K562 (cell line): Measurements from ENCODE around the gene RALGPS1.

Source experiments
- CCNT2 ChIP-seq: IDR thresholded peaks from 2 replicates; pipeline ENCODE4 v1.6.1; 2011; ENCODE audit warnings: borderline replicate concordance, low read depth, mild to moderate bottlenecking, moderate library complexity, mixed read lengths, low read length; ENCODE audit not compliant: insufficient read length; ENCODE audit errors: extremely low read depth
- CTCF ChIP-seq, 3 experiments: IDR thresholded peaks in 2 of 3; conservative IDR thresholded peaks in 1 of 3; 2 replicates each; pipeline ENCODE4 v1.5.1; 2011 to 2012; ENCODE audit warnings: low read length in 3 of 3, mild to moderate bottlenecking in 3 of 3, control low read depth in 2 of 3, improper control_type of control experiment in 1 of 3, inconsistent platforms in 1 of 3, low read depth in 1 of 3, mixed read lengths in 1 of 3, moderate library complexity in 1 of 3; ENCODE audit not compliant: insufficient read depth in 2 of 3
- EP300 ChIP-seq: IDR thresholded peaks from 2 replicates; pipeline ENCODE4 v1.6.1; 2012; ENCODE audit warnings: low read length, improper control_type of control experiment
- GATAD2A ChIP-seq: fragments of 450-650 bp; IDR thresholded peaks from 2 replicates; pipeline ENCODE4 v1.6.1; 2017
- KAT7 ChIP-seq: sonication (generic); formaldehyde crosslinking; IDR thresholded peaks from 2 replicates; pipeline ENCODE4 v1.8.0; 2022; ENCODE audit warnings: missing genetic modification reagents, mild to moderate bottlenecking, borderline replicate concordance
- MYBL2 ChIP-seq, 2 experiments: fragments of 450-650 bp in 1 of 2; sonication (generic) in 1 of 2; formaldehyde crosslinking in 1 of 2; IDR thresholded peaks; 2 replicates each; pipeline versions ENCODE4 v1.6.1 to v1.8.1; 2017 to 2022; ENCODE audit warnings: borderline replicate concordance in 1 of 2, inconsistent platforms in 1 of 2, low read depth in 1 of 2, mild to moderate bottlenecking in 1 of 2, missing genetic modification reagents in 1 of 2, moderate library complexity in 1 of 2
- MYNN ChIP-seq, 2 experiments: sonication (generic); formaldehyde crosslinking in 1 of 2; IDR thresholded peaks; 2 replicates each; pipeline versions ENCODE4 v1.5.0 to v1.6.1; 2016 to 2020; ENCODE audit warnings: antibody characterized with exemption in 1 of 2, missing genetic modification reagents in 1 of 2
- RAD51 ChIP-seq: fragments of 450-650 bp; IDR thresholded peaks from 2 replicates; pipeline ENCODE4 v1.7.1; 2016; ENCODE audit warnings: low read depth, mild to moderate bottlenecking, borderline replicate concordance
- TCF7L2 ChIP-seq: fragments of 150-350 bp; IDR thresholded peaks from 2 replicates; pipeline ENCODE4 v1.6.1; 2016; ENCODE audit warnings: low read depth, mild to moderate bottlenecking, low read length, moderate library complexity

GRCh38 chr9:127014910-127015540 is 100.4 kb downstream of the RALGPS1 start:
- TF ChIP-seq MYNN (IDR thresholded peaks at IDR 0.05) = no peak
- no peak for TF ChIP-seq MYNN (CRISPR knock-in tag; IDR thresholded peaks at IDR 0.05)
- no peak for TF ChIP-seq MYBL2 (IDR thresholded peaks at IDR 0.05; ENCODE audit: low read depth)
- TF ChIP-seq MYBL2 (CRISPR knock-in tag; IDR thresholded peaks at IDR 0.05; ENCODE audit: borderline replicate concordance) = no peak
- TF ChIP-seq EP300 = no peak
- no peak for TF ChIP-seq CTCF (IDR thresholded peaks at IDR 0.05 in 2 of 3, conservative IDR thresholded peaks at IDR 0.05 in 1 of 3; ENCODE audit: insufficient read depth in 2 of 3, low read depth in 1 of 3, low read length in 3 of 3)
- no peak for TF ChIP-seq CCNT2
- no peak for TF ChIP-seq GATAD2A
- TF ChIP-seq RAD51 = no peak
- TF ChIP-seq TCF7L2 = no peak
- no peak for TF ChIP-seq KAT7 (CRISPR knock-in tag)
